Cerebellar nuclear complex (tissue), 1 donor: ENCODE data around the gene TBL3.
"Not testable (repeated sequence)": the region's sequence is repeated elsewhere in the genome, so short reads cannot be mapped to it uniquely, and the experiment has no call there.

Experiments
- DNase-seq, 2 experiments: peaks; one replicate each; lab custom pipeline; 2025; lab: John Stamatoyannopoulos, UW

The TBL3 gene

DNA sequence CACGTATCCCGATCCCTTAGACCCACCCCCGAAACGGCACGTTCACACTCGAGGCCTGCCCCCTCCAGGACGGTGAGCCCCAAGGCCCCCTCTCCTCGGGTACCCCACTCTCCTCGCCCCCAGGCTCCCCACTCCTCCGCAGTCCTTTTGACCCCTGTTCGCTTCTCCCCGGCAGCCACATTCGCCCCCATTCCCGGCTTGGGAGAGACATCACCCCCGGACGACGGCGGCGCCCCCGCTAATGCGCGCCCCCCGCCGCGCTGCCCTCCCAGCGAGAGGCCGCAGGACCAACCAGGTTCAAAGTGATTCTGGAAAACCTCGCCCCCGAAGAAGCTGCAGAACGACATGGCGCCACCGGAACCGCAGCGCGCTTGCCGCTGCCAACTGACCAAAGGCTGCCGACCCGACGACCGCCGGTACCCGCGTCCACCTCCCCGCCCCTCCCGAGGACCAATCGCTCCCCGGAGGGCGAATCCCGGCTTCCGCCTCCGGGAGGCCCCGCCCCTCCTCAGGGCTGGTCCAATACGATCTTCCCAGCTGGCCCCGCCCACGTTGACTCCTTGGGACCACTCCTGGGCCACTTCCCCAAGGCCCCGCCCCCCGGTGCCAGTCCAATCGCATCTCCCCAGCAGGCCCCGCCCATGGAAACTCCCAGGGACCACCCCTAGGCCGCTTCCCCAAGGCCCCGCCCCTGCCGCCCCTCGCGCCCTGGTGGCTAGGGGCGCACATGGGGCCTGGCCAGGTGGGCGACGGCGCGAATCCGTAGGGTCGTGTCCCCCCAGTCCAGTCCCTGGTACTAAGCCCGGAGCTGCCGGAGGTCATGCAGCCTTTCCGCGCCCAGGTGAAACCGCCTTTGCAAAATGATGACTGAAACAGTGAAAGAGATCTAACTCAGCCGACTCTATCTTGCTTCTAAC, 28.8 kb upstream of the TBL3 start, which contains the start of gene MSRB1:
Gene MSRB1, minus strand, starts transcription at position 390 of the 917 bp plus-strand sequence. Its CDS starts 43 bp downstream, at position 347.
- DNase-seq = peak; percentile 74 to 92

DNA sequence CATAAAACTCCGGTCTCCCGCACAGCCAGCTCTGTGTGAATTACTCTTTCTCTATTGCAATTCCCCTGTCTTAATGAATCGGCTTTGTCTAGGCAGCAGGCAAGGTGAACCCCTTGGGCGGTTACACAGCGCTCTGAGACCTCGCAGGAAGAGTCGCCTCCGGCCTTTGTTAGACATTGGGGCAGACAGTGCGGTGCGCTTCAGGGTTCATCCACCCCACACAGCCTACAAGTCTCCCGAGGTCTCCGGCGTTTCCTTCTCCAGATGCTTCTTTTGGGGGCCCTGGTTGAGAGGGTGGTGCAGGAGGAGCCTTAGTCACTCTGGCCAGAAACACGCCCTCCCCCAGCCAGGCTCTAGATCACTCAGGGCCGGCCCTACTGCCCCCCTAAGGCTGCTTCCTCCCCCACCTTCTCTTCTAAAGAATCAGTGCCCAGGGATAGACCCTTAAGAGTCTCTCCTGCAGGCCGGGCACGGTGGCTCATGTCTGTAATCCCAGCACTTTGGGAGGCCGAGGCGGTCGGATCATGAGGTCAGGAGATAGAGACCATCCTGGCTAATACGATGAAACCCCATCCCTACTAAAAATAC, 27.1 kb upstream of the TBL3 start:
- DNase-seq = no peak

DNA sequence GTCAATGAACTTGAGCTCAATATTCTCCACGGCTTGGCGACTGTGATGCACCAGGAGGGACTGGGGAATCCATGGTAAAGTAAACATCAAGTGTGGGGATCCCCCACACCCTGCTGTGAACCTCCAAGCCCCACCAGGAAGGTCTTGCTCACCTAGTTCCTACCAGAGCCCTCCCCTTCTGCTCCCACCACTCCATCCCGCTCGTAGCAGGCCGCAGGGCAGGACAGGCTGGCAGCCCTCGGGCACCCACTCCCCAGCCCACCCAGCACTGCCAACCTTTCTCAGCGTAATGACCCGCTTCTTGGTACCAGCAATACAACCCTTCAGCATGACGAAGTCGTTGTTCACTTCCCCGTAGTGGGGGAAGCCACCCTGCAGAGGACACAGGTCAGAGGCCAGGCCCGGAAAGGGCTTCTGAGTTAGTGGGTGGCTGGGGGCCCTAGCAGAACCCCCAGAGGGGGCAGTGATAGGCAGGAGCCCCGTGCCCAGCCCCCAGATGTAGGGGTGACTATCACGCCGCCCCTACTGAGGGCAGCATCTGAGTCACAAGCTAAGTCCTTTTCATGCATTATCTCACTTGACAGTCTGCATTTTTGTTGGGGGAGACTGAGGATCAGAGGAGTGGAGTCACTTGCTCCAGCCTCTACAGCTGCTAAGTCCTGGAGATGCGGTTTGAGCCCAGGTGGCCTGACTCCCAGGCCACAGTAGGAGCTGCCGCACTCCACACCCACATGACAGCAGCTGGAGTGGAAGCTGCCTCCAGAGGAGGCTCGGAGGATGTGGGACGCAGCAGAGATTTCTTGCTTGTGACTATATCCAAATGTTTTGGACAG, 26.1 kb upstream of the TBL3 start:
- DNase-seq = no peak

DNA sequence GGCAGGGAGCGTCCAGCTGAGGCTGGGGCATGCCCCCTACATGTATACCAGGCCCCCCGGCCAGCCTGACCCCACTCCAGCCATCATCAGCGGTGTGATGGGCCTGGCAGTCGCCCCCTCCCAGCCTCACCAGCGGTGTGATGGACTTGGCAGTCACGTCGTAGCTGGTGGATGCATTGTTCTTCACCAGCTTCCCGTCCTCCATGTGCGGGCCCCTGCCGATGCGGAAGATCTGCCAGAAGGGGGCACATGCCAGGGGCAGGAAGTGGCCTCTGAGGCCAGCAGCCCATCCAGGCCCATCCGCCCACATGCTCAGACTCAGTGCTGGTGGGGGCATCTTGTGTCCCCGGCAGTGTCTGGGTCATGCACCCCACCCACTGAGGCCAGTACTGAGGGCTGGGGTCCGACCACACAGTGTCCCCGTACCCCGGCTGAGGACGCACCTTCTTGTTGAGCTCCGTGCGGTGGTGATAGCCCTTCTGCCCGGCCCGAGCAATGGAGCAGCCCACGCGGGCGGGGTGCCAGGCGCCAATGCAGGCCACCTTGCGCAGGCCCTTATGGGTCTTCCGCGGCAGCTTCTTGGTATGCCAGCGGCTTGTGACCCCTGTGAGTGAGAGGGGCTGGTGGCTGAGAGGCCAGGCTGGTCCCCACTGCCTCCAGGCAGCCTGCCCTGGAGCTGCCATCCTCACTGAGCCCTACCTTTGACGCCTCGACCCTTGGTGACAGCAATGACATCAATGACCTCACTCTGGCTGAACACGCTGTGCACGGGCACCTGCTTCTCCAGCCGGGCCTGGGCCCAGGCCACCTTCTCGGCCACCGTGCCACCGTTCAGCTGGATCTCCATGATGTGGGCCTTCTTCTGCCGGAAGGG, 25.1 kb upstream of the TBL3 start:
- no peak for DNase-seq

DNA sequence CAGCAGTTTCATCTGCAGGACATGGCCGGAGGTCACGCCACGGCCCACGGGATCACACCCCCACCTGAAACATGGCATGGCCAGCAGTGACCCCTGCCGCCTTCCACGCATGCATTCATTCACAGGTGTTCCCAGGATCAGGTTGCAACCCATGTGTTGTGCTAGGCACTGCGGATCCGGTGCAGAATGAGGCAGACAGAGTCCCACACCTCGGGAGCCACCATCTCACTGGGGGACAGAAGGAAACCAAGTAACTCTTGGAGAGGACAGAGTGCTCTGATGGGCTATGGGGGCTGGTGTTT, 24.5 kb upstream of the TBL3 start:
- DNase-seq = no peak

DNA sequence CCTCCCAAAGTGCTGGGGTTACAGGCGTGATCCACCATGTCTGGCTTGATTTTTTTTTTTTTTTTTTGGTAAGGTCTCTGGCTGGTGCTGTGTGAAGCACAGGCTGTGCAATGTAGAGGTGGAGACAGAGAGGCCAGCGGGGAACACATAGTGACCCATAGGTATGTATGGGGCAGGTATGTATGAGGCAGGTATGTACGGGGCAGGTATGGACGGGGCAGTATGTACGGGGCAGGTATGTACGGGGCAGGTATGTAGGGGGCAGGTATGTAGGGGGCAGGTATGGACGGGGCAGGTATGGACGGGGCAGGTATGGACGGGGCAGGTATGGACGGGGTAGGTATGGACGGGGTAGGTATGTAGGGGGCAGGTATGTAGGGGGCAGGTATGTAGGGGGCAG, 22.3 kb upstream of the TBL3 start:
- DNase-seq = no peak

DNA sequence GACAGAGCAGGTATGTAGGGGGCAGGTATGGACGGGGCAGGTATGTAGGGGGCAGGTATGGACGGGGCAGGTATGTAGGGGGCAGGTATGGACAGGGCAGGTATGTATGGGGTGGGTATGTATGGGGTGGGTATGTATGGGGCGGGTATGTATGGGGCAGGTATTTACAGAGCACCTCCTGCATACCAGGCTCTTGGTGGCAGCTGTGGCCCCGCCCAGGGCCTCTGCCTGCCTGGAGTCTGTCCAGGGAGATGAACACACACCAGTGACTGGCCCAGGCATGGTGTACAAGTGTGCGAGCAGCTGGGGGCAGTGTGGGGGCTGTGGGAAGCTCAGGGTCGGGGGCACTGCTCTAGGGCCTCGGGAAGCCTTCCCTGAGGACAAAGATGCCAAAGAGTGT, 21.8 kb upstream of the TBL3 start:
- DNase-seq = no peak

DNA sequence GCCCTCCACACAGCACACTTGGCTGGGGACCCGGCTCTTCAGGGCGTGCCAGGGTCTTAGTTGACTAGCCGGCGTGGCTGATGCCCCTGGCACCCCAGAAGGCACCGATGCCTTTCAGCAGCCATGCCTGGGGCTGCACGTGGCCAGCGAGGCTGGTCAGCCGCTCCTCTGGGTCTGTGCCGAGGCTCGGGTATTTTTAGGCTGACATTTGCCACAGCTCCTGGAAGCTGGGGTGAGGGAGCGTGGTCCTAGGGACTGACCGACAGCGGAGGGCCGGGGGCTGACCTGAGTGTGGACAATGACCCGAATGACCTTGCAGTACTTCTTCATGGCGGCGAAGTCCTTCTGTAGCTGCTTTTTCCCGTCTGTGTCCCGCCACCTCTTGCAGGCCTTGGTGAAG, 21.3 kb upstream of the TBL3 start:
- no peak for DNase-seq

DNA sequence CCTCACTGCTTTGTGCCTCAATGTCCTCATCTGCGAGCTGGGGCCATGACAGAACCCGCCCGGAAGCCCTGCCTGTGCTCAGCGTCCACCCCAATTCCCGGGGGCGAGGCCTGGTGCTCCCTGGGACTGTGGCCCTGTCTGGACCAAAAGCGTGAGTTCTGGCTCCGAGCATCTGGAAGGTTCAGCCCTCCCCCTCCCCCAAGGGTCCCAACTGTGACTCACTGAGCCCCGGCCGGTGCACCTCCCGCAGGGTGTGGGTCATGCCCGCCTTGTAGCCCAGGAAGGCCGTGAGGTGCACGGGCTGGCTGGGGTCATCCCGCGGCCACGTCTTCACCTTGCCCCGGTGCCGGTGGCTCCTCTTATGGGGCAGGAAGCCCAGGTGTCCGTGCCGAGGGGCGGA, 18.1 kb upstream of the TBL3 start:
- DNase-seq = no peak

DNA sequence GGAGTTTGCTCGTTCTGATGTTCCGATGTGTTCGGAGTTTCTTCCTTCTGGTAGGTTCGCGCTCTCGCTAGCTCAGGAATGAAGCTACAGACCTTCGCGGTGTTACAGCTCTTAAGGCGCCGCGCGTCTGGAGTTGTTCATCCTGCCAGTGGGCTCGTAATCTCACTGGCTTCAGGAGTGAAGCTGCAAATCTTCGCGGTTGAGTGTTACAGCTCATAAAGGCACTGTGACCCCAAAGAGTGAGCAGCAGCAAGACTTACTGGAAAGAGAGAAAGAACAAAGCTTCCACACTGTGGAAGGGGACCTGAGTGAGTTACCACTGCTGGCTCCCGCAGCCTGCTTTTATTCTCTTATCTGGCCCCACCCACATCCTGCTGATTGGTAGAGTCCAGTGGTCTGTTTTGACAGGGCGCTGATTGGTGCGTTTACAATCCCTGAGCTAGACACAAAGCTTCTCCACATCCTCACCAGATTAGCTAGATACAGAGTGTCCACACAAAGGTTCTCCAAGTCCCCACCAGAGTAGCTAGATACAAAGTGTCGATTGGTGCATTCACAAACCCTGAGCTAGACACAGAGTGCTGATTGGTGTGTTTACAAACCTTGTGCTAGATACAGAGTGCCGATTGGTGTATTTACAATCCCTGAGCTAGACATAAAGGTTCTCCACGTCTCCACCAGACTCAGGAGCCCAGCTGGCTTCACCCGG, 14.3 kb upstream of the TBL3 start:
- not testable (repeated sequence) for DNase-seq

DNA sequence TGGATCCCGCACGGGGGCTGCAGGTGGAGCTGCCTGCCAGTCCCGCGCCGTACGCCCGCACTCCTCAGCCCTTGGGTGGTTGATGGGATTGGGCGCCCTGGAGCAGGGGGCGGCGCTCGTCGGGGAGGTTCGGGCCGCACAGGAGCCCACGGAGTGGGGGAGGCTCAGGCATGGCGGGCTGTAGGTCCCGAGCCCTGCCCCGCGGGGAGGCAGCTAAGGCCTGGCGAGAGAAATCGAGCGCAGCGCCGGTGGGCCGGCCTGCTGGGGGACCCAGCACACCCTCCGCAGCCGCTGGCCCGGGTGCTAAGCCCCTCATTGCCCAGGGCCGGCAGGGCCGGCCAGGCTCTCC, 13.7 kb upstream of the TBL3 start:
- DNase-seq = not testable (repeated sequence)

DNA sequence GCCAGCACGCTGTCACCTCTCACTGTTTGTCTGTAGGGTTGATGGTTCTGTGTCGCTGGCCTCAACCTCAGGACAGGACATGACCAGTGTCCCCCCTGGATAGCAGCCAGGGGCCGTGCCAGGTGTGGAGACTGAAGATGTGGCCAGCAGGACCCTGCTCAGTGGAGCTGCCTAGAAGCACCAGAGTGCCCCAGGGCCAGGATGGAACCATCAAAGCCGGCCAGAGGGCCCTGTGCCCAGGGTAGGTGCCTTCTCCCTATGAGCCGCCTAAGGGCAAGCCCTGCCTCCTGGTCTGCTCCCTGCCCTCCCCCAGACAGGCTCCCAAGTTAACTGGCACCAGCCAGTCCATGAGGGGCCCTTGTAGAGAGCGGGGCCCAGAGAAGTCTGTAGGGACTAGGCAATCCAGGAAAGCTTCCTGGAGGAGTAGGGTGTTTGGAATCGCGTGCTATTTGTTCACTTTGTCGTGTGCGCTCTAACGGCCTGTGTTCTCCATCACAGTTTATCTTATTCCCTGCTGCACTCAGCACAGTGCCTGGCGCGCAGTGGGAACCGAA, 13.1 kb upstream of the TBL3 start:
- DNase-seq = no peak

DNA sequence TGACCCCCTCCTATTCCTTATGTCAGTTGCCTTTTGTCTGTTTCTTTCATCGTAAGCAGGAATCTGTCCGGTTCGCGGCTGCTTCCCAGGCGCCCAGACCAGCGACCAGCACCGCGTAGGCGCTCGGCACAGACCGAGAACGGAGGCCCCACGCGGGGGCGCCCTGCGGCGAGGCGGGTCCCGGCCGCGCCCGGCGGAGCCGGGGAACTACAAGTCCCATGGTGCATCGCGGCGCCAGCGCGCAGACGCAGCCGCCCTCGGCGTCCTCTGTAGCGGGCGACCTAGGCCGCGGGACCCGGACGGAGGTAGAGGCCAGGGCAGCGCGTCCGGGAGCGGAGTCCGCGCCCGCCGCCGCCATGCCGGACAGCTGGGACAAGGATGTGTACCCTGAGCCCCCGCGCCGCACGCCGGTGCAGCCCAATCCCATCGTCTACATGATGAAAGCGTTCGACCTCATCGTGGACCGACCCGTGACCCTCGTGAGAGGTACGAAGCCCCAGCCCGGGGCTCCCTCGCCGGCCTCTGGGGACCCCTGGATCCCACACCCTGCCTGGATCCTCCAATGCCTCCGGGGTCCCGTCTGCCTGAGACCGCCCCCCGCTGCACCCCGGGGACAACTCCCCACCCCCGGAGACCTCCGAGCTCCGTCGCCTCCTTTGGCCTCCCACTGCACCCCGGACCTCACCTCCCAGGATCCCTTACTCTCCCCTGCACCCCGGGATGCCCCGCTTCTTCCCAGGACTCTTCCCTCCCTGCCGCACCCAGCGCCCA, 12.4 kb upstream of the TBL3 start, which contains the start of gene NDUFB10:
Gene NDUFB10, plus strand, starts transcription at position 270 of the 771 bp plus-strand sequence. Its CDS starts 87 bp downstream, at position 357.
- DNase-seq = no peak

DNA sequence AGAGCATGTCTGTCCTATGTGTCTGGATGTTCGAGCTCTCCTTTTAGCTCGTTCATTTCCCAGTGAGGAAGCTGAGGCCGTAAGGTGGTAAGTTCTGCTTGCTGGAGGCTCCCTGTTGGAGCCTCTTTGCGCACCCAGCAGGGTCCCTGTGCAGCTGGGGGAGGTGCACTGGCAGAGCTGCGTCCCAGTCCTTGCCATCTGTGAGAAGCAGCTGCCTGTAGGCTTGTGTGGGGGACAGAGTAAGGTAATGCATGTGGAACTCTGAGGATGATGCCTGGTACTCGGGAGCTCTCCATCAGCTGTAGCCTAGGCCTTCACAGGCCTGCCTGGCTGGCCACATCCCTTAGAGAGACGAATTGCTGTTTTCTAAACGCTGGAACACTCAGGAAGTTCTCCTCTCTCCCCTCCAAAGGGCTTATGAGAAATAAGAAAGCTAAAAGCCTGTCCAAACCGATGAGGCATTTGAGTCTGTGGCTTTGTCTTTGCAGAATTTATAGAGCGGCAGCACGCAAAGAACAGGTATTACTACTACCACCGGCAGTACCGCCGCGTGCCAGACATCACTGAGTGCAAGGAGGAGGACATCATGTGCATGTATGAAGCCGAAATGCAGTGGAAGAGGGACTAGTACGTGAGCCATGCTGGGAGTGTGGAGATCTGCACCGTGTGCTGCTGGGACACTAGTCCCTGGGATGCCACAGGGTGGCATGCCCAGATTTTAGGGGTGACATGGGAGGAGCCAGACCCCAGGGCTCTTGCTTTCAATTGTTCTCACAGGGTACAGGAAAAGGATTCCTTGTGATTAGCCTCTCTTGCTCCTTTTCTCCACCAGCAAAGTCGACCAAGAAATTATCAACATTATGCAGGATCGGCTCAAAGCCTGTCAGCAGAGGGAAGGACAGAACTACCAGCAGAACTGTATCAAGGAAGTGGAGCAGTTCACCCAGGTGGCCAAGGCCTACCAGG, 10.9 kb upstream of the TBL3 start:
- DNase-seq = no peak

DNA sequence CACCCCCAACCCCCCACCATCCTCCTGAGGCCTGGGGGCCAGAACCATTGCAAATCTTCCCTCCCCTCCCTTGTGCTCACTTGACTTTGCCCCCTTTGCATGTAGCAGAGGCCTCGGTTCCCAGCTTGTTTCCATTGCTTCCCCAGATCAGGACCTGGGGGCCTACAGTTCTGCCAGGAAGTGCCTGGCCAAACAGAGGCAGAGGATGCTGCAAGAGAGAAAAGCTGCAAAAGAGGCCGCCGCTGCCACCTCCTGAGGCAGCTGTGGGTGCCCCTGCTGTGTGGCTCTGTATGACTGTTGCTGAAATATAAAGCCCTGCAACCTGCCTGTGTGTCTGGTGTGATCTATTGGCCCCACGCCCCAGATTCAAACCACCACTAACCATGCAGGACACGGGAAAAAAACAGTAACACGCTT, 10.2 kb upstream of the TBL3 start:
- no peak for DNase-seq

DNA sequence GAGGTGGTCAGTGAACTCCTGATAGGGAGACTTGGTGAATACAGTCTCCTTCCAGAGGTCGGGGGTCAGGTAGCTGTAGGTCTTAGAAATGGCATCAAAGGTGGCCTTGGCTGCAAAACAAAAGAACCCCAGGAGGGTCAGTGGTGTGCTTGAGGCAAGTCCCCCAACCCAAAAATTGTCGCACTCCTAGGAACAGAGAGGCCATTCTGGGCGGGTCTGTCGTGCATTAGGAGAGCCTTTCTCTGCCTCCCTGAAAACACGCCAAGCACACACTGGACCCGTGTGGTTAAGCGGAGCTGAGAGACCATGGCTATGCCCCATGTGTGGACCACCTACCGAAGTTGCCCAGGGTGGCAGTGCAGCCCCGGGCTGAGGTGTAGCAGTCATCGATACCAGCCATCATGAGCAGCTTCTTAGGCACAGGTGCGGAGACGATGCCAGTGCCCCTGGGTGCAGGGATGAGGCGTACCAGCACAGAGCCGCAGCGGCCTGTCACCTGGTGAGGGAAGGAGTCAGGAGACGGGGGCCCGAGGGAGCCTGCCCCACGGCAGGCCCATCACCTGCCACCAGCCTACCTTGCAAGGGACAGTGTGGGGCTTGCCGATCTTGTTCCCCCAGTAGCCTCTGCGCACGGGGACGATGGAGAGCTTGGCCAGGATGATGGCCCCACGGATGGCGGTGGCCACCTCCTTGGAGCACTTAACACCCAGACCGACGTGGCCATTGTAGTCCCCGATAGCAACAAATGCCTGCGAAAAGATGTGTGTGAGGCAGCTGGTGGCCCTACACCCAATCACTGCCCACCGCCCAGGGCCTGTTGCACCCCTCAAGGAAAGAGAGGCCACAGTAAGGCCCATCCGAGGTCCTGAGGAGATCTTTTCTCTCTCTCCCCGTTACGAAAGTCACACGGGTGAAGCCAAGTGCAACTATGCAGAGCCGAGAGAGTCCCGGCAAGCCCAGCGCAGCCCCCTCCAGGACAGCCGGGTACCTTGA, 9.4 kb upstream of the TBL3 start:
- DNase-seq = not testable (repeated sequence)

DNA sequence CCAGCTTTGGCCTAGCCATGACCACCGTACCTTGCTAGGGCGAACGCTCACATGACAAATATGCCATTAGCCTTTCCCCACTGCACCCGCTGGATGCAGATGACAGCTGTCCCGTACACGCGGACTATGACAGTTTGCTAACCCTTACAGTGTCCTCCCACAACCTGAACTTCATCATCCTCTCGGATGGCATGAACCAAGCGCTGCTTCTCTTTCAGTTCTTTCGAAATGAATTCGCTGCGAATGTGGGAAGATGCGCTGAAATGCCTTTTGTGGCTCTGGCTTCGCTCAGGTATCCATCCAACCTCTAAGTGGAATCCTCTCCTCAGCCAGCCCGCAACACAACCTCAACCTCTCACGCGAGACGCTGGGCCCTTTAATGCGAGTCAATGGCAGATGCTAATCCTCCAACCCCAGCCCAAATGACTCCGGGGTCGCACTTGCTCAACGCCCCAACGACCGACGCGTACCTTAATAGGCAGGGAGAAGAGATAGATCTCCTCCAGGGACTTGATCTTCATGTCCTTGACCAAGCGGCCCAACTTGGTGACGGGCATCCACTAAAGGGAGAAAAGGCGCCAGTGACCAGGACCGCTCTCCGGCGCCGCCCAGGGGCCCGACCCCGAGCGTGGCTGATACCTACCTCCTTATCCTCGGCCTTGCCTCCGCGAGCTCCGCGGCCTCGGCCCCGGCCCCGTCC, 7.9 kb upstream of the TBL3 start:
- no peak for DNase-seq
